AG10803 (cell line): Measurements from ENCODE around the gene ASIC2.

Experiments
- DNase-seq: peaks from one replicate; pipeline ENCODE4 v3.0.0; 2010; ENCODE audit warnings: low read depth
- H3K4me3 ChIP-seq: 2 replicates; pipeline ENCODE4 v1.5.1; 2011; ENCODE audit warnings: mild to moderate bottlenecking, low read length, control low read depth
- TF ChIP-seq, protein P1 (sequence below): conservative IDR thresholded peaks from 2 replicates; pipeline ENCODE4 v1.5.1; 2011; ENCODE audit warnings: mild to moderate bottlenecking, low read length, control low read depth, inconsistent platforms

Gene ASIC2

DNA sequence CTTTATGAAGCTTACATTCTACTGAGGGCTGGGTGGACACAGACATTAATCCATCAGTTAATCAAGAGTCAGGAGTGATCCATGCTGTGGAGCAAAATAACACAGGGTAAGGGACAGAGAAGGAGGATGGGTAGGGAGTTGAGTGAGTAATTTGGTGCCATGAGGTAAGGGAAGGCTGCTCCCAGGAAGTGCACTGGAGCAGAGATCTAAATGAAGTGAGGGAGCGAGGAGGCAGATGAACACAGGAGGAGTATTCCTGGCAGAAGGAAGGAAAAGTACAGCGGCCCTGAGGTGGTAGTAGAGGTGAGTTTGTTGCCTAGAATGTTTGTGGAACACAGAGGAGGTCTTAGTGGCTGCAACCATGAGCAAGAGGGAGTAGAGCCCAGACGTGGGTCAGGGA lies 34.8 kb downstream of the ASIC2 start:
- no peak overlapping the region for H3K4me3 ChIP-seq
- TF ChIP-seq, protein P1, sequence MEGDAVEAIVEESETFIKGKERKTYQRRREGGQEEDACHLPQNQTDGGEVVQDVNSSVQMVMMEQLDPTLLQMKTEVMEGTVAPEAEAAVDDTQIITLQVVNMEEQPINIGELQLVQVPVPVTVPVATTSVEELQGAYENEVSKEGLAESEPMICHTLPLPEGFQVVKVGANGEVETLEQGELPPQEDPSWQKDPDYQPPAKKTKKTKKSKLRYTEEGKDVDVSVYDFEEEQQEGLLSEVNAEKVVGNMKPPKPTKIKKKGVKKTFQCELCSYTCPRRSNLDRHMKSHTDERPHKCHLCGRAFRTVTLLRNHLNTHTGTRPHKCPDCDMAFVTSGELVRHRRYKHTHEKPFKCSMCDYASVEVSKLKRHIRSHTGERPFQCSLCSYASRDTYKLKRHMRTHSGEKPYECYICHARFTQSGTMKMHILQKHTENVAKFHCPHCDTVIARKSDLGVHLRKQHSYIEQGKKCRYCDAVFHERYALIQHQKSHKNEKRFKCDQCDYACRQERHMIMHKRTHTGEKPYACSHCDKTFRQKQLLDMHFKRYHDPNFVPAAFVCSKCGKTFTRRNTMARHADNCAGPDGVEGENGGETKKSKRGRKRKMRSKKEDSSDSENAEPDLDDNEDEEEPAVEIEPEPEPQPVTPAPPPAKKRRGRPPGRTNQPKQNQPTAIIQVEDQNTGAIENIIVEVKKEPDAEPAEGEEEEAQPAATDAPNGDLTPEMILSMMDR = no peak
- DNase-seq = no peak

DNA sequence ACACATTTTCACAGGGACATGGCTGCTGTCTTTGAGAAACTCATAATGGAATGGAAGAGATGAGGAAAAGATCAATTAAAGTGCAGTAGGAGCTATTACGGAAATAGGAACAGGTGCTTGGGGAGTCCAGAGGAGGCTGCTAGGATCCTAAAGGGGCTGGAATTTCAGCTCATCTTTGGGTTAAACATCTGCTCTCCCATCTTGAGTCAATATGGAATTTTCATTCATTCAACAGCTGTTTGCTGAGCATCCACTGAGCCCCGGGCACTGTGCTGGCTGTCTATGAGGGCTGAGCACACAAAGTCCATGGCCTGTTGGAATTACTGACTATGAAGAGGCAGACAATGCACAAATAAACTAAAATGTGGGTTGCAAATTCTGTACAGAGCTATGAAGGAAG lies 47.9 kb downstream of the ASIC2 start:
- DNase-seq = no peak
- TF ChIP-seq, protein P1 = no peak
- H3K4me3 ChIP-seq = no peak overlapping the region

DNA sequence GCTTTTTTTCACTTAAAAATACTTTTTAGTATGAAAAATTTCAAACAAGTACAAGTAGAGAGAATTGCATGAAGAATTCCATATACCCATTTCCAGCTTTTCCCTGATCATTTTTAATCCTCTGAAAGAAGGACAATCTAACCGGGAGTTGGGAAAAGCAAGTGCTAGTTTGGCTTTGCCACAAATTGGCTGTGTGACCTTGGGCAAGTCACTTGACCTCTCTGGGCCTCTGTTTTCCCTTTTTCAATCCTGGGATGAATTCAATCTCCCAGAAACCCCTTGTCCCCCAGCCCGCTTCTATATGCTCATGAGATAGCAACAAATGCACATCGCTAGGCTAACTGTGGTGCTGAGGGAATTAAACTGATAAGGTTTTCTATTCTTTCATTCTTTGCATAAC lies 49.4 kb downstream of the ASIC2 start:
- DNase-seq = no peak
- TF ChIP-seq, protein P1 = no peak
- no peak overlapping the region for H3K4me3 ChIP-seq

DNA sequence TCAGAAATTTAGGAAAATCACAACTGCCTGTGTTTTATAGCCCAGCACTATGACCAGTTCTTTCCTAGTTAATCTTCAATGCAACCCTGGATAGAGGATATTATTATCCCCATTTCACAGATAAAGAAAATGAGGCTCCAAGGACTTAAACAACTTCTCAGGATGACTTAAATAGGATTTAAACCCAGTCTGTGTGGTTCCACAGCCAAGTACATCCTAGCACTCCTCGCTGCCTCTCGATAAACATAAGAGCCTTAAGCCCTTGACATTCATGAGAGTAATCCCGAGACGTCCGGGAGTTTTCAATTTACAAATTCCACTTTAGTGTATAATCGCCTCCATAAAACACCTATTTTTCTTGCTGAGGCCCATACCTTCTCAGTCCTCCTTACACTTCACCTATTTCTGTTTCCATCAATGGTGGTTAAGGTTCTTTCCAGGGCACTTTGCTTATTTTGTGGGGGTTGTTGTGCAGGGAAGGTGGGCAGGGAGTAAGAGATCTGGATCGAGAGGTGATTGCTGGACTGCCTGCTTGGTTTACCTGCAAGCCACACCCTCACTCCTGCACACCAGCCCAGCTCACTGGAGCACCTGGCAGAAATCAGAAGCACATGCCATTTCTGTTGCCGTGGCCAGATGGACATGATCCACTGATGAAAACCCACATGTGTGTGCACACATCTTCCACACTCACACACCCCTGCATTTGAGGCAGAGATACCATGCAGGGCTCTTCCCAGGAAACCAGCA lies 50.5 kb downstream of the ASIC2 start:
- no peak overlapping the region for H3K4me3 ChIP-seq
- TF ChIP-seq, protein P1 = no peak
- DNase-seq = no peak

DNA sequence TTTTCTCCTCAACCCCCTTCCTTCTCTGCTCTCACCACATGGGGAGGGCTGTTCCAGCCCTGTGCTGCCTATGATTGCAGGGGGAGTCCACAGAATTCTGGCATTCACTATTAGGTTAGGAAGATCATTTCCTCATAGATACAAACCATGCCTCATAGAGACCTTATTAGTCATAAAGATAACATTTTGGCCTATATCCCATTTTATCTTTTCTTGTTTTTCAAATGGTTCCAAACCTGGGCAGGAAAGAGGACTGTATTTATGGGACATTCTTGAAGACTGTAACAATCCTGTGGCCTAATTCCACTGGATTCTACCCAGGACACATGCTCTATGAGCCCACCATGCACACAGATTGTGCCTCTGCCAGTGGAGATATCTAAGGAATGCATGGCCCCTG lies 51.7 kb downstream of the ASIC2 start:
- DNase-seq = peak; percentile 40
- TF ChIP-seq, protein P1 = no peak
- H3K4me3 ChIP-seq = no peak overlapping the region

DNA sequence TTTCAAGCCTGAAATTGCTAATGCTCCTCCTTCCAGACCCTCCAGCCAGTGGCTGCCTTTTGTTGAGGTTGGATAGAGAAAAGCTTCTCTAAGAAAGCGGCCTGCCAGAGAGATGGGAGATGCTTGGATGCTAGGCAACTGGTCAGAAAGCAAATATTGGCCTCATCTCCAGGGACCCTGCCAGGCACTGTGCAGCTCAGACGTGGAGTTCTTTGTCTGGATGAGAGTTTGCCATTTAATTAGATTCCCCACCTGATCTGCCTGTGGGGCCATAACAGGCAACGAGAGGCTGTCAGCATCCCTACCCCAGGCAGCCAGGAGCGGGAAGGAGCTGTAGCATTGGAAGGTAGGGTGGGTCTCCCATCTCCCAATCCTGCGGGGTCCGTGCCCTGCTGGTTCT lies 52.7 kb downstream of the ASIC2 start:
- TF ChIP-seq, protein P1 = no peak
- no peak for DNase-seq
- no peak overlapping the region for H3K4me3 ChIP-seq

DNA sequence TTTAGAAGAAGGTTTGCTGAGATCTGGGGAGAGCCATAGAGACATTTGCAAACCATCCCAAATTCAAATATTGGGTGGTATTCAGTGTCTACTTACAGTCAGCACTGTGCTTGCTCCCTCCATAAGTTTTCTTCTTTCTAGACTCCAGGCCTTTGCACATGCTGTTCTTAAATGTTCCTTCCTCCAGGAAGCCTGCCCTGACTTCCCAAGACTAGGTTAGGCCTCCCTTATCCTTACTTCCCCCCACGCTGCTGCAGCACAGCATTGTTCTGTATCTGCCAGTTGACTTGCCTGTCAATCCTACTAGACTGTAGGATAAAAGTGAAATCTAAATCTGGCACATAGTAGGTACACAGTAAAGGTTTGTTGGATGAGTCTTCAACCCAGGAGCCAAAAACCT lies 53.4 kb downstream of the ASIC2 start:
- TF ChIP-seq, protein P1 = no peak
- H3K4me3 ChIP-seq = no peak overlapping the region
- DNase-seq = no peak
